ENCODE data around the gene CRMP1.

Gene CRMP1

DNA sequence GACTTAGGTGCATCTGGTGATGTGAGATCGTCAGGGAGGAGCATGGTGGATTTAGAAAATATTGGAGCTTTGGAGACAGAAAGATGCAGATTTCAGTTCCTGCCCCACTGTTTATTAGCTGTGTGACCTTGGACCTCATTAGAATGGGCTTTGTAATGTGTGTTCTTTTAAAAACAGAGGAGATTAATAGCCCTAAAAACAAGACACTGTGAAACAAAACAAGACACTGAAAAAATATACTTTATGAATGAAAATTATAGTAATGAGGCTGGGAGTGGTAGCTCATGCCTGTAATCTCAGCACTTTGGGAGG is 102.4 kb downstream of the CRMP1 start:
- DNase-seq, result no peak

DNA sequence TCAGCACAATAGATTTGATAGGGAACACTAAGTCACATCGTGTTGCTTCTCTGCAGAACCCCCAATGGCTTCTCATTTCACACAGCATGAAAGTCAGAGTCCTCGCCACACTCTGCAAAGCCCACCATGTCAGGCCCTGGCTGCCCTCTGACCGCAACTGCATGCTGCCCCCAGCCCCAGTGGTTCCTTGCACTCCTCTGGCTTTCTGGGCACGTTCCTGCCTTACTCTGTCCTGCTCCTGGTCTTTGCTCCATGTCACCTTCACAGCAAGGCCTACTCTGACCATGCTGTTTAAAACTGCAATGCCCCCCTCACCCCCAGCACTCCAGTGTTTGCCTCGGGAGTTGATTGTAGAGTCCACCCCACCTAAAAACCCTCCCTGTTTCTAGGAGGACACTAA is 103.7 kb downstream of the CRMP1 start:
- no peak for DNase-seq

GRCh38 chr4:5788144-5788543 is 104.7 kb downstream of the CRMP1 start:
- DNase-seq, result no peak

GRCh38 chr4:5787311-5787710 is 105.6 kb downstream of the CRMP1 start:
- no peak for DNase-seq

DNA sequence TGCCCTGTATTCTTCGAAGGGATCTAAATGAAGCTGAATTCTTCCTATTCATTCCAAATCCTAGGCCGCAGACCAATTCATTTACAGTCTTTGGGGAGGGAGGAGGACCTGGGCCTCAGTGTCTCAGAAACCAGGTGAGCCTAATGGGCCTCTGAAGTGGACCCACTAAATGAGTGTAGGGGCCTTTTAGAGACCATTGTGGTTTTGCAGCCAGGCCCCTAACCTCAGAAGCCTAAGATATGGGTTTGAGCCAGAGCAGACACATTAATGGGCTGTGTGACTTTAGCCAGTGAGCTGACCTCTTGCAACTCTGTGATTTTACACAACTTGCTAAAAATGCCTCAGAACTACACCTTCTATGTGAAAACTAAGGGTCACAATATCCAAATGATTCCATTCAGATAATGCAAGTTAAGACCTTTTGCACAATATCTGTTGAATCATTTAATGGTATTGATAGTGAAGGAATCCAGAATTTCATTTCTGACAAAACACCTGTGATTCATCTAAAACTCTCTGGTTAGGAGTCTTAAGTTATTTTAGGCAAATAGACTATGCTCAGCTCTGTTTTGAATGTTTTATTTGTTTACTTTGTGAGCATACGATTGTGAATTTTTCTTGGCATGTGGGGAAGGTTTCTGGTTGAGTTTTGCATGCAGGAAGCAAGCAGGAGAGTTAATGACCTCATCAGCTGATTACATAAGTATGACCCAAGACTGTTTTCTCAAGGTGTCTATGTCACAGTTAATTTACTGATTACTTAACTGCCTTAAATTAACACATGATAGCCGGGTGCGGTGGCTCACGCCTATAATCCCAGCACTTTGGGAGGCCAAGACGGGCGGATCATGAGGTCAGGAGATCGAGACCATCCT is 106.8 kb downstream of the CRMP1 start:
- DNase-seq, result no peak

- no peak for DNase-seq
These were observed 107.8 kb downstream of the CRMP1 start for GRCh38 chr4:5784960-5785611.

GRCh38 chr4:5784021-5784420 is 108.9 kb downstream of the CRMP1 start:
- no peak for DNase-seq

DNA sequence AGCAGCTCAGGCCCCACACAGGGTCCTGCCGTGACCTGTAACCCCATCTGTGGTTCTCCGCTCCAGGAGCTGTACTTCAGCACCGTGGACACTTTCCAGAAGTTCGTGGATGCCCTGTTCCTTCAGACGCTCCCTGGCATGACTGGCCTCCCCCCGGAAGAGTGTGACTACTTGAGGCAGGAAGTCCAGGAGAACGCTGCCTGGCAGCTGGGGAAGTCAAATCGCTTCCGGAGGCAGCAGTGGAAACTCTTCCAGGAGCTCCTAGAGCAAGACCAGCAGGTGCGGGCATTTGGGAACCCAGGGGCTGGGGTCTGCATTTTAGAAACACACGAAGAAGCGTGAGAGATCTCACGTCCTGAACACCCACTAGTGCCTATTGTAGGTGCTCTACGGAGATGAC is 109.4 kb downstream of the CRMP1 start:
- DNase-seq, result no peak

DNA sequence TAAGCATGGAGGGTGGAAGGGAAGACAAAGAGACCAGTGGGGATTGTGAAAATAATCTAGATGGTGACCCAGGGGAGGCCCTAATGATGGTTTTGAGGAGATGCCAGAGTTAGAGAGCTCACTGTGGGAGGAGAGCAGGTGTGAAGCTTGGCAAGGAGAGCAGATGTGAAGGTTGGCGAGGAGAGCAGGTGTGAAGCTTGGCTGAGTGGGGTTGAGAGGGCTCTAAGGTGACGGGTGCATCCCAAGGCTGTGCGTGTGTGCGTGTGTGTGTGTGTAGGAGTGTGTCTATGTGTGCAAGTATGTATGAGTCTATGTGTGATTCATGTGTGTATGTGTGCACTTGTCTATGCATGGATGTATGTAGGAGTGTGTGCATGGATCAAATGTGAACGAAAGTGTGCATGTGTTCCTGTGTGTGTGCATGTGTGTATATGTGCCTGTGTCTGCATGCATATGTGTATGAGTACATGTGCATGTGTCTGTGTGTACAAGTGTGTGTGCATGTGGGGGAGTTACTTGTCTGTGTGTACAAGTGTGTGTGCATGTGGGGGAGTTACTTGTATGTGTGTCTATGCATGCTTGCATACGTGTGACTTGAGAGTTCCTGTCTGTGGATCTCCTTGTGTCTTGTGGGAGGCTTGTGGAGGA is 109.9 kb downstream of the CRMP1 start:
- DNase-seq, result peak; percentile 56

- DNase-seq, result no peak
These were observed 111.2 kb downstream of the CRMP1 start for GRCh38 chr4:5781691-5782090.

- no peak for DNase-seq
These were observed 111.9 kb downstream of the CRMP1 start for GRCh38 chr4:5780831-5781480.

GRCh38 chr4:5776510-5776909 is 116.4 kb downstream of the CRMP1 start:
- no peak for DNase-seq

GRCh38 chr4:5774416-5775036 is 118.4 kb downstream of the CRMP1 start:
- no peak for DNase-seq

DNA sequence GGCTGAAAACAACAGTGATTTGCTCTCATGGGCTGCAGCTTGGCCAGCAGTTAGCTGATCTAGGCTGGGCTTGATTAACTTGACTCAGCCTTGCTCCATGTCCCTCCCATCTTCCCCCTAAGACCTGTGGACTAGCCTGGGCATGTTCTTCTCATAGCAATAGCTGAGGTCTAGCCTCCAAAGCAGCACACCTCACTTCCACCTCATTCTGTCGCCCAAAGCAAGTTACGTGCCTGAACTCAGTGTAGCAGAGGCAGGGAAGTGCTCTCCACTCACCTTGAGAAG is 119.7 kb downstream of the CRMP1 start:
- peak; percentile 17 for DNase-seq

DNA sequence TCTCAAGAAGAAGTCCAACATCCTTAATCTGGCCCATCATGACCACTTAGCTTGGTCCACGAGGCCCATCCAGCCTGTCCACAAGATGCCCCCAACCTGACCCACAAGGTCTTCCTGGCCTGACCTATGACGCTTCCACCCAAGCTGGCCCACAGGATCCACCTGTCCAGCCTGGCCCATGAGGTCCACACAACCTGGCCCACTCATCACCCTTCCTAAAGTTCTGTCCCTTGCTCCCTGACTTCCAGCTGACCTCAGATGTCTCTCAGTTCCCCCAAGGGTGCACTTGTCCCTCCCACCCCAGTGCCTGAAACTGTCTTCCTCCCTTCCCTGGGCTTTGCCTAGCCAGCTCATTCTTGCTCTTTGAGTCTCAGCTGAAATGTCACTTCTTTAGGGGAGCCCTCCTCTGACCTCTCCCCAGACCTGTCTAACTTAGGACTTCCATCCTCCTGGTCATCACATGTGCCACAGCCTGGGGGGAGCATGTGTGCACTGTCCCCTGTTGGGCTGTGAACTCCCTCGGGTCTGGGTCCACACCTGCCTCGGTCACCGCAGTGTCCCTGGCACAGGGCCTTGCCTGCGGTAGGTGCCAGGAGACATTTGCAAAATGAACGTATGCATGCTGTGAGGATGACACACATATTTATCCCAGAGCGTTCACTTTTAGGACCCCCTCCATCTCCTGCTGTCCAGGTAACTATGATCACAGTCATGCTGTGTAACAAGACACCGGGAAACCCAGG is 120.2 kb downstream of the CRMP1 start:
- no peak for DNase-seq

Measured in DMS79 treated with DMSO at 0.1 percent for 48 hours (cell line).